Spleen (tissue), 11 donors: ENCODE results near the gene AIG1. TPM values are rescaled to one million over a fixed set of nuclear protein-coding genes. Genes with fewer than 3 reads are reported as not detected.

ENCODE experiments used
- DNase-seq: peaks from one replicate; pipeline ENCODE4 v3.0.0-alpha.2; 2020
- H3K27ac ChIP-seq, 8 donors: fragments of 200-600 bp; sonication (generic) in 7 of 8; 1 replicate in 4 of 8; 2 replicates in 4 of 8; pipeline versions ENCODE4 v1.5.0 to v1.8.0; 2016 to 2021; ENCODE audit warnings: inconsistent platforms in 4 of 8, mild to moderate bottlenecking in 4 of 8, moderate library complexity in 1 of 8
- H3K27me3 ChIP-seq, 7 donors: fragments of 200-600 bp; sonication (generic) in 6 of 7; replicated peaks in 1 of 7; 1 replicate in 4 of 7; 2 replicates in 3 of 7; pipeline versions ENCODE4 v1.5.0 to v1.8.0; 2016 to 2021; ENCODE audit warnings: inconsistent platforms in 3 of 7, mild to moderate bottlenecking in 1 of 7
- H3K36me3 ChIP-seq, 6 donors: fragments of 200-600 bp; sonication (generic) in 5 of 6; 1 replicate in 4 of 6; 2 replicates in 2 of 6; pipeline versions ENCODE4 v1.5.0 to v1.8.0; 2016 to 2021; ENCODE audit warnings: inconsistent platforms in 2 of 6
- H3K4me1 ChIP-seq, 6 donors: fragments of 200-600 bp; sonication (generic) in 5 of 6; 1 replicate in 3 of 6; 2 replicates in 3 of 6; pipeline versions ENCODE4 v1.5.0 to v1.8.0; 2016 to 2021; ENCODE audit warnings: inconsistent platforms in 3 of 6
- H3K4me3 ChIP-seq, 8 donors: fragments of 200-600 bp; sonication (generic) in 7 of 8; 1 replicate in 4 of 8; 2 replicates in 4 of 8; pipeline versions ENCODE4 v1.5.0 to v1.8.0; 2016 to 2021; ENCODE audit warnings: inconsistent platforms in 4 of 8, mild to moderate bottlenecking in 4 of 8, moderate library complexity in 2 of 8
- H3K9me3 ChIP-seq, 8 donors: fragments of 200-600 bp; sonication (generic) in 7 of 8; 1 replicate in 4 of 8; 2 replicates in 4 of 8; pipeline versions ENCODE4 v1.5.0 to v1.8.0; 2016 to 2021; ENCODE audit warnings: inconsistent platforms in 4 of 8
- CTCF ChIP-seq, 11 experiments: fragments of 200-600 bp in 7 of 11; fragments of 450-650 bp in 4 of 11; sonication (generic) in 4 of 11; IDR thresholded peaks in 8 of 11; conservative IDR thresholded peaks in 3 of 11; 1 replicate in 7 of 11; 2 replicates in 4 of 11; pipeline versions ENCODE4 v1.4.0 to v1.8.0; 2016 to 2021; ENCODE audit warnings: antibody characterized with exemption in 11 of 11, inconsistent platforms in 4 of 11, mild to moderate bottlenecking in 1 of 11
- POLR2A ChIP-seq, 3 donors: fragments of 450-650 bp; IDR thresholded peaks; one replicate each; pipeline ENCODE4 v1.5.1; 2017; ENCODE audit warnings: antibody characterized with exemption in 3 of 3, mild to moderate bottlenecking in 1 of 3
- POLR2AphosphoS5 ChIP-seq, 3 donors: sonication (generic); formaldehyde crosslinking; IDR thresholded peaks; one replicate each; pipeline ENCODE4 v1.5.1; 2017; ENCODE audit warnings: antibody characterized with exemption in 3 of 3
- WGBS, 5 donors: extraction: QIAGEN DNeasy Blood & Tissue Kit in 3 of 5; methylation state at CpG; one replicate each; pipeline versions ENCODE4 v1.1.5 to v1.1.7; 2013 to 2018; 5-methylcytosine and 5-hydroxymethylcytosine counted together
- intact Hi-C: fragments of 100-400 bp; cut with DNase I; formaldehyde crosslinking; loops from one replicate; pipeline ENCODE4 v1.15.0; 2023; ENCODE audit warnings: low total_unique reads
- polyA plus RNA-seq, 3 donors: library from polyadenylated mRNA; stranded (reverse); fragments of 200-250 nt; gene quantifications; one replicate each; pipeline ENCODE4 v1.2.1, GENCODE V29; 2013
- total RNA-seq, 7 donors: library from RNA; depleted of rRNA in 3 of 7; stranded (reverse); fragments of >200 nt in 3 of 7; fragmentation: NEBNext Ultra II Directional in 4 of 7; extraction: Animal tissue kit (Norgen Biotek cat#: 25700) in 4 of 7; gene quantifications; one replicate each; pipeline versions ENCODE4 v1.1.0 to v1.2.1, GENCODE V29; 2016 to 2021
- donor health status: healthy with polysubstance abuse.
- donor health status: DM: no; HTN: no; CAD: no; lungs with moderate emphysema.
- donor health status: DM: no; HTN: no; CAD: no.
- donor health status: Bipolar disorder and iron deficiency.
- donor health status: healthy.
- donor health status: DM: no; HTN: no; CAD: no.
- donor health status: DM: yes; HTN: yes; CAD: no.

Gene AIG1
- total and polyA plus RNA-seq, 10 donors: 14.3 to 38.0 (median 27.9) TPM

GRCh38 chr6:143262859-143263258 is 202.2 kb downstream of the AIG1 start:
- H3K27me3 ChIP-seq: no peaks in the 10 kb centered on the region
- H3K9me3 ChIP-seq: peaks cover 0 to 23% (median 15%) of the 10 kb centered on the region in 8 donors
- TF ChIP-seq POLR2AphosphoS5 (IDR thresholded peaks at IDR 0.05): no peak
- no peak for TF ChIP-seq CTCF (IDR thresholded peaks at IDR 0.05 in 8 of 11, conservative IDR thresholded peaks at IDR 0.05 in 3 of 11)
- no peak for TF ChIP-seq POLR2A (IDR thresholded peaks at IDR 0.05)
- H3K4me1 ChIP-seq: no peaks in the 10 kb centered on the region
- WGBS, 5 donors: 83 to 88% (median 84%) methylated on average over 2 of the region's 2 CpGs
- no peaks in the 10 kb centered on the region for H3K36me3 ChIP-seq
- H3K27ac ChIP-seq: no peak overlapping the region
- no peak for DNase-seq
- intact Hi-C loops: no loop called here
- H3K4me3 ChIP-seq: no peak overlapping the region

- H3K36me3 ChIP-seq: no peaks in the 10 kb centered on the region
- no peak overlapping the region for H3K27ac ChIP-seq
- H3K4me3 ChIP-seq: no peak overlapping the region
- 92 to 96% (median 93%) methylated on average over 5 of the region's 5 CpGs for WGBS, 5 donors
- intact Hi-C loops: no loop called here
- DNase-seq: no peak
- peaks cover 0 to 9% (median 5%) of the 10 kb centered on the region in 8 donors for H3K9me3 ChIP-seq
- TF ChIP-seq CTCF (IDR thresholded peaks at IDR 0.05 in 8 of 11, conservative IDR thresholded peaks at IDR 0.05 in 3 of 11): no peak
- TF ChIP-seq POLR2A (IDR thresholded peaks at IDR 0.05): no peak
- no peak for TF ChIP-seq POLR2AphosphoS5 (IDR thresholded peaks at IDR 0.05)
- H3K27me3 ChIP-seq: no peaks in the 10 kb centered on the region
- no peaks in the 10 kb centered on the region for H3K4me1 ChIP-seq
Measured at GRCh38 chr6:143264379-143264778, 203.7 kb downstream of the AIG1 start.

GRCh38 chr6:143264986-143265764 is 204.5 kb downstream of the AIG1 start:
- no peaks in the 10 kb centered on the region for H3K4me1 ChIP-seq
- no peak overlapping the region for H3K4me3 ChIP-seq
- WGBS, 5 donors: 71 to 86% (median 80%) methylated on average over 4 of the region's 4 CpGs
- H3K9me3 ChIP-seq: peaks cover 0 to 1% (median 0%) of the 10 kb centered on the region in 8 donors
- DNase-seq: no peak
- H3K36me3 ChIP-seq: no peaks in the 10 kb centered on the region
- TF ChIP-seq POLR2A (IDR thresholded peaks at IDR 0.05) (no peak), CTCF (IDR thresholded peaks at IDR 0.05 in 8 of 11, conservative IDR thresholded peaks at IDR 0.05 in 3 of 11) (no peak), POLR2AphosphoS5 (IDR thresholded peaks at IDR 0.05) (no peak)
- no peaks in the 10 kb centered on the region for H3K27me3 ChIP-seq
- intact Hi-C loops: no loop called here
- no peak overlapping the region for H3K27ac ChIP-seq

GRCh38 chr6:143267760-143268159 is 207.1 kb downstream of the AIG1 start:
- no peaks in the 10 kb centered on the region for H3K9me3 ChIP-seq
- H3K36me3 ChIP-seq: no peaks in the 10 kb centered on the region
- DNase-seq: no peak
- WGBS, 5 donors: 71 to 94% (median 93%) methylated on average over 2 of the region's 2 CpGs
- H3K4me3 ChIP-seq: no peak overlapping the region
- no peaks in the 10 kb centered on the region for H3K27me3 ChIP-seq
- intact Hi-C loops: no loop called here
- no peak for TF ChIP-seq CTCF (IDR thresholded peaks at IDR 0.05 in 8 of 11, conservative IDR thresholded peaks at IDR 0.05 in 3 of 11)
- no peak for TF ChIP-seq POLR2AphosphoS5 (IDR thresholded peaks at IDR 0.05)
- no peak for TF ChIP-seq POLR2A (IDR thresholded peaks at IDR 0.05)
- no peak overlapping the region for H3K27ac ChIP-seq
- no peaks in the 10 kb centered on the region for H3K4me1 ChIP-seq
